Panc1 (cell line): ENCODE results near the gene CDH15. TPM values are rescaled to one million over a fixed set of nuclear protein-coding genes. Genes with fewer than 3 reads are reported as not detected.

Experiments used
- ATAC-seq: fragments of 200-7000 bp; cut with Tn5 transposase; 2 replicates; pipeline ENCODE4 v1.9.1; 2020; ENCODE audit warnings: mild to moderate bottlenecking, moderate library complexity
- BruUV-seq: library from RNA; stranded (reverse); fragments of 400-500 nt; replicated peaks from 2 replicates; lab custom pipeline; 2021; lab: Mats Ljungman, UMichigan
- CTCF ChIA-PET: fragments of 300-600 bp; sonication (Branson Sonifier 250); formaldehyde crosslinking; loops from one replicate; lab custom pipeline; 2022; ENCODE audit warnings: antibody characterized with exemption; lab: Charles Lee
- POLR2A ChIA-PET: fragments of 300-600 bp; sonication (Branson Sonifier 250); formaldehyde crosslinking; loops from one replicate; lab custom pipeline; 2022; ENCODE audit warnings: antibody characterized with exemption; lab: Charles Lee
- DNase-seq: peaks from one replicate; pipeline ENCODE4 v3.0.0-alpha.2; 2010; ENCODE audit warnings: low read depth, low spot score
- H3K27ac ChIP-seq: 2 replicates; pipeline ENCODE4 v1.5.1; 2011; ENCODE audit warnings: mild to moderate bottlenecking, low read length, inconsistent platforms
- H3K27me3 ChIP-seq: fragments of 200-500 bp; sonication (Bioruptor generic); 2 replicates; pipeline ENCODE4 v1.6.0; 2014; ENCODE audit warnings: low read length, inconsistent platforms; ENCODE audit not compliant: control insufficient read depth, insufficient read depth
- H3K36me3 ChIP-seq: fragments of 200-500 bp; sonication (Bioruptor generic); 2 replicates; pipeline ENCODE4 v1.5.1; 2014; ENCODE audit warnings: inconsistent platforms, mild to moderate bottlenecking, low read length, moderate library complexity; ENCODE audit not compliant: control insufficient read depth, insufficient read depth
- H3K4me1 ChIP-seq: 2 replicates; pipeline ENCODE4 v1.5.1; 2011; ENCODE audit warnings: inconsistent platforms, mild to moderate bottlenecking, low read length, moderate library complexity; ENCODE audit not compliant: control insufficient read depth, insufficient read depth
- H3K4me3 ChIP-seq, 2 experiments: 2 replicates each; pipeline ENCODE4 v1.5.1; 2011 to 2012; ENCODE audit warnings: low read depth in 2 of 2, low read length in 2 of 2, mild to moderate bottlenecking in 2 of 2, inconsistent platforms in 1 of 2, moderate library complexity in 1 of 2
- H3K9me3 ChIP-seq: fragments of 200-500 bp; sonication (Bioruptor generic); 2 replicates; pipeline ENCODE4 v1.5.1; 2014; ENCODE audit warnings: low read depth, mild to moderate bottlenecking, inconsistent platforms, low read length, moderate library complexity; ENCODE audit not compliant: control insufficient read depth, insufficient read depth
- CTCF ChIP-seq: fragments of 450-650 bp; IDR thresholded peaks from 2 replicates; pipeline ENCODE4 v1.5.1; 2017; ENCODE audit warnings: mild to moderate bottlenecking
- POLR2AphosphoS5 ChIP-seq: IDR thresholded peaks from 2 replicates; pipeline ENCODE4 v1.6.1; 2012; ENCODE audit warnings: mild to moderate bottlenecking, low read depth, low read length, moderate library complexity
- REST ChIP-seq, 2 experiments: IDR thresholded peaks; 2 replicates each; pipeline ENCODE4 v1.6.1; 2011 to 2012; ENCODE audit warnings: low read depth in 2 of 2, control low read depth in 1 of 2, low read length in 1 of 2, mild to moderate bottlenecking in 1 of 2, moderate library complexity in 1 of 2; ENCODE audit not compliant: insufficient read depth in 1 of 2
- SIN3A ChIP-seq: IDR thresholded peaks from 2 replicates; pipeline ENCODE4 v1.6.1; 2012; ENCODE audit warnings: low read depth, mild to moderate bottlenecking, low read length, moderate library complexity, borderline replicate concordance; ENCODE audit not compliant: insufficient read depth
- TCF7L2 ChIP-seq: IDR thresholded peaks from 2 replicates; pipeline ENCODE4 v1.6.1; 2011; ENCODE audit warnings: mild to moderate bottlenecking, low read depth, low read length, inconsistent platforms
- in situ Hi-C: cut with HindIII; loops from 2 replicates; pipeline ENCODE4 v1.10.0; 2016; ENCODE audit warnings: low sequenced_read_pairs, low pct_unique_long_range_greater_than_20kb
- intact Hi-C: fragments of 100-400 bp; cut with micrococcal nuclease; formaldehyde crosslinking; loops from one replicate; pipeline ENCODE4 v1.10.0; 2022; ENCODE audit not compliant: unreplicated experiment
- total RNA-seq: library from RNA; stranded (reverse); gene quantifications from one replicate; pipeline ENCODE4 v1.2.1, GENCODE V29; 2021; ENCODE audit not compliant: unreplicated experiment

The CDH15 gene
- total RNA-seq, 1 experiment from 2014 or later: 0.51 TPM

GRCh38 chr16:89131783-89132182 is 39.8 kb upstream of the CDH15 start:
- no peak for TF ChIP-seq SIN3A
- TF ChIP-seq CTCF: no peak
- no peak for TF ChIP-seq TCF7L2
- no peak for TF ChIP-seq REST (IDR thresholded peaks at IDR 0.05; ENCODE audit: insufficient read depth in 1 of 2, low read depth in 2 of 2, low read length in 1 of 2)
- no peak for TF ChIP-seq POLR2AphosphoS5
- Histone ChIP-seq H3K4me3 (no peak overlapping the region), H3K9me3 (peaks cover 10% of the 10 kb centered on the region; the same call in 1 of the 2 replicates), H3K27ac (no peak overlapping the region), H3K27me3 (no peaks in the 10 kb centered on the region), H3K36me3 (no peaks in the 10 kb centered on the region), H3K4me1 (no peaks in the 10 kb centered on the region)
- ATAC-seq (no peak), DNase-seq (no peak)
- intact Hi-C loops (no loop called here), in situ Hi-C loops (no loop called here)
- CTCF ChIA-PET: no interaction called here
- no TSS peak for BruUV-seq
- POLR2A ChIA-PET: no interaction called here

GRCh38 chr16:89132194-89133005 is 39.1 kb upstream of the CDH15 start:
- Histone ChIP-seq H3K9me3 (peaks cover 10% of the 10 kb centered on the region; the same call in 1 of the 2 replicates), H3K4me3 (no peak overlapping the region), H3K36me3 (no peaks in the 10 kb centered on the region), H3K4me1 (no peaks in the 10 kb centered on the region), H3K27me3 (no peaks in the 10 kb centered on the region), H3K27ac (no peak overlapping the region)
- ChIA-PET POLR2A (no interaction called here), CTCF (no interaction called here)
- in situ Hi-C loops: no loop called here
- intact Hi-C loops: no loop called here
- no peak for DNase-seq
- no peak for TF ChIP-seq POLR2AphosphoS5
- TF ChIP-seq REST (IDR thresholded peaks at IDR 0.05; ENCODE audit: insufficient read depth in 1 of 2, low read depth in 2 of 2, low read length in 1 of 2): no peak
- no peak for TF ChIP-seq SIN3A
- TF ChIP-seq CTCF: no peak
- TF ChIP-seq TCF7L2: no peak
- no TSS peak for BruUV-seq
- ATAC-seq: no peak
